ENCODE data around the gene ST6GALNAC3.

The ST6GALNAC3 gene

DNA sequence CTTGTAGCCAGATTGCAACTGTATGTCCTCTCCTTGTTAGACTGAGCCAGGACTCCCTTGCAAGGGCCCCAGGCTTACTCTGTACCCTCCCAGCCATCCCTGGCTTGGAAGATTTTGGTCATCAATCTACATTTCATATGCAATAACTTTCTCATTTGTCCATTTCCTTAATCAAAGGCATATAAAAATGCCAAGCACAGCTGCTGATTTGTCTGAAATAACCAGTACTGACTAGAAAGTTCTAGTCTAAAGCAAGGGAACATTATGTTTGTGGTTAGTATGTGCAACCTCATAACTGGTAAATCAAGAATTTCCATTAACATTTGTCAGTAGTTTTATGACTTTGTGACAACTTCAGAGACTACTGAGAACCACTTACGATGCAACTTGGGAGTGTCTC is 370.2 kb downstream of the ST6GALNAC3 start:
- no peak for DNase-seq (ENCODE audit: extremely low spot score)
- ChIA-PET POLR2A (no interaction called here), CTCF (no interaction called here)
- TF ChIP-seq SUZ12 (IDR thresholded peaks at IDR 0.05), result no peak
- TF ChIP-seq FOXK2 (IDR thresholded peaks at IDR 0.05), result no peak
- no peak for TF ChIP-seq HDGF (IDR thresholded peaks at IDR 0.05; ENCODE audit: borderline replicate concordance)
- TF ChIP-seq ARNT (IDR thresholded peaks at IDR 0.05), result no peak
- no peak for TF ChIP-seq FOXA1 (IDR thresholded peaks at IDR 0.05)
- no peak for TF ChIP-seq ZNF384 (IDR thresholded peaks at IDR 0.05)
- TF ChIP-seq SP1 (IDR thresholded peaks at IDR 0.05), result no peak
- TF ChIP-seq CTBP1 (IDR thresholded peaks at IDR 0.05; ENCODE audit: borderline replicate concordance), result no peak
- TF ChIP-seq TARDBP (IDR thresholded peaks at IDR 0.05), result no peak
- no peak for TF ChIP-seq ELF4 (IDR thresholded peaks at IDR 0.05)
- no peak for TF ChIP-seq L3MBTL2 (conservative IDR thresholded peaks at IDR 0.05)
- no peak for TF ChIP-seq FOXM1 (IDR thresholded peaks at IDR 0.05; ENCODE audit: borderline replicate concordance)
- TF ChIP-seq NFRKB (IDR thresholded peaks at IDR 0.05), result no peak
- no peak for TF ChIP-seq LEF1 (IDR thresholded peaks at IDR 0.05; ENCODE audit: borderline replicate concordance)

DNA sequence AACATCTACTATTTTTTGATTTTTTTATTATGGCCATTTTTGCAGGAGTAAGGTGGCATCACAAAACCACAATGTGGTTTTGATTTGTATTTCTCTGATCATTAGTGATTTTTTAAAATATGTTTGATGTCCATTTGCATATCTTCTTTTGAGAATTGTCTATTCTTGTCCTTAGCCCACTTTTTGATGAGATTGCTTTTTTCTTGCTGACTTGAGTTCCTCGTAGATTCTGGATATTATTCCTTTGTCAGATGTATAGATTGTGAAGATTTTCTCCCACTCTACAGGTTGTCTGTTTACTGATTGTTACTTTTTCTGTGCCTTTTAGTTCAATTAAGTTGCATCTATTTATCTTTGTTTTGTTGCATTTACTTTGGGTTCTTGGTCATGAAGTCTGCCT is 375.7 kb downstream of the ST6GALNAC3 start:
- TF ChIP-seq HDGF (IDR thresholded peaks at IDR 0.05; ENCODE audit: borderline replicate concordance) (no peak), PKNOX1 (IDR thresholded peaks at IDR 0.05) (no peak), SP1 (IDR thresholded peaks at IDR 0.05) (no peak), SUZ12 (IDR thresholded peaks at IDR 0.05) (no peak)
- ChIA-PET CTCF (no interaction called here), POLR2A (no interaction called here)
- DNase-seq (ENCODE audit: extremely low spot score), result no peak

DNA sequence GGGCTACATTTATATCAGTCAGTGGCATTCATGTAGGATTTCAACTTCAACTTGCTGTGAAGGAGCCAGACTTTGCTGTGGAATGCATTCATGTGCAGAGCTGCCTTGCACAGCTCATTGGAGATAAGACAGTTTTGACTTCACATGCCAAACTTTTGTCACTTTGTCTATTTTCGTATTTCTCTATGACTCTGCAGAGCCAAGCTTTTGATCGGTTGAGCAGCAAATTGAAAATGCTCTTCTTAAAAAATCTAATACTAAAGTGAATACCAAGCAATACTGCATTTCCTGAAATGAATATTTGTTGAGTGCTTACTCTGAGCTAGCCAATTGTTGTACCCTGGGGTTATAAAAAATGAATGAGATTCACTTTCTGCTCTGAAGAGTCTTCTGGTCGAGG is 388.7 kb downstream of the ST6GALNAC3 start:
- CTCF ChIA-PET, result no interaction called here
- POLR2A ChIA-PET, result no interaction called here
- no peak for DNase-seq (ENCODE audit: extremely low spot score)
- TF ChIP-seq NFRKB (IDR thresholded peaks at IDR 0.05) (no peak), LEF1 (IDR thresholded peaks at IDR 0.05; ENCODE audit: borderline replicate concordance) (no peak), FOXA1 (IDR thresholded peaks at IDR 0.05) (no peak), CTBP1 (IDR thresholded peaks at IDR 0.05; ENCODE audit: borderline replicate concordance) (no peak), SUZ12 (IDR thresholded peaks at IDR 0.05) (no peak), L3MBTL2 (conservative IDR thresholded peaks at IDR 0.05) (no peak), ARNT (IDR thresholded peaks at IDR 0.05) (no peak), FOXM1 (IDR thresholded peaks at IDR 0.05; ENCODE audit: borderline replicate concordance) (no peak), TARDBP (IDR thresholded peaks at IDR 0.05) (no peak), BHLHE40 (IDR thresholded peaks at IDR 0.05; ENCODE audit: borderline replicate concordance) (no peak), ELF4 (IDR thresholded peaks at IDR 0.05) (no peak)

- CTCF ChIA-PET, result no interaction called here
- POLR2A ChIA-PET, result no interaction called here
- no peak for TF ChIP-seq SUZ12 (IDR thresholded peaks at IDR 0.05)
- TF ChIP-seq ARNT (IDR thresholded peaks at IDR 0.05), result no peak
- no peak for TF ChIP-seq ELF4 (IDR thresholded peaks at IDR 0.05)
- DNase-seq (ENCODE audit: extremely low spot score), result no peak
Measured at GRCh38 chr1:76463849-76464248, 389.3 kb downstream of the ST6GALNAC3 start.

- TF ChIP-seq BHLHE40 (IDR thresholded peaks at IDR 0.05; ENCODE audit: borderline replicate concordance), result no peak
- no peak for TF ChIP-seq HDGF (IDR thresholded peaks at IDR 0.05; ENCODE audit: borderline replicate concordance)
- TF ChIP-seq NFRKB (IDR thresholded peaks at IDR 0.05), result no peak
- no peak for TF ChIP-seq CTBP1 (IDR thresholded peaks at IDR 0.05; ENCODE audit: borderline replicate concordance)
- TF ChIP-seq PKNOX1 (IDR thresholded peaks at IDR 0.05), result no peak
- no peak for TF ChIP-seq SUZ12 (IDR thresholded peaks at IDR 0.05)
- no peak for TF ChIP-seq ZNF384 (IDR thresholded peaks at IDR 0.05)
- CTCF ChIA-PET, result no interaction called here
- no peak for DNase-seq (ENCODE audit: extremely low spot score)
- POLR2A ChIA-PET, result no interaction called here
Measured at GRCh38 chr1:76465030-76465429, 390.5 kb downstream of the ST6GALNAC3 start.

- ChIA-PET POLR2A (no interaction called here), CTCF (no interaction called here)
- no peak for TF ChIP-seq FOXM1 (IDR thresholded peaks at IDR 0.05; ENCODE audit: borderline replicate concordance)
- TF ChIP-seq LEF1 (IDR thresholded peaks at IDR 0.05; ENCODE audit: borderline replicate concordance), result no peak
- no peak for TF ChIP-seq HDGF (IDR thresholded peaks at IDR 0.05; ENCODE audit: borderline replicate concordance)
- TF ChIP-seq ZNF384 (IDR thresholded peaks at IDR 0.05), result no peak
- no peak for TF ChIP-seq ELF4 (IDR thresholded peaks at IDR 0.05)
- TF ChIP-seq FOXA1 (IDR thresholded peaks at IDR 0.05), result no peak
- no peak for TF ChIP-seq ARNT (IDR thresholded peaks at IDR 0.05)
- TF ChIP-seq CTBP1 (IDR thresholded peaks at IDR 0.05; ENCODE audit: borderline replicate concordance), result no peak
- no peak for TF ChIP-seq SP1 (IDR thresholded peaks at IDR 0.05)
- TF ChIP-seq L3MBTL2 (conservative IDR thresholded peaks at IDR 0.05), result no peak
- TF ChIP-seq BHLHE40 (IDR thresholded peaks at IDR 0.05; ENCODE audit: borderline replicate concordance), result no peak
- no peak for TF ChIP-seq PKNOX1 (IDR thresholded peaks at IDR 0.05)
- no peak for TF ChIP-seq NFRKB (IDR thresholded peaks at IDR 0.05)
- TF ChIP-seq FOXK2 (IDR thresholded peaks at IDR 0.05), result no peak
- TF ChIP-seq SUZ12 (IDR thresholded peaks at IDR 0.05), result no peak
- DNase-seq (ENCODE audit: extremely low spot score), result no peak
Measured at GRCh38 chr1:76470166-76470565, 395.6 kb downstream of the ST6GALNAC3 start.

DNA sequence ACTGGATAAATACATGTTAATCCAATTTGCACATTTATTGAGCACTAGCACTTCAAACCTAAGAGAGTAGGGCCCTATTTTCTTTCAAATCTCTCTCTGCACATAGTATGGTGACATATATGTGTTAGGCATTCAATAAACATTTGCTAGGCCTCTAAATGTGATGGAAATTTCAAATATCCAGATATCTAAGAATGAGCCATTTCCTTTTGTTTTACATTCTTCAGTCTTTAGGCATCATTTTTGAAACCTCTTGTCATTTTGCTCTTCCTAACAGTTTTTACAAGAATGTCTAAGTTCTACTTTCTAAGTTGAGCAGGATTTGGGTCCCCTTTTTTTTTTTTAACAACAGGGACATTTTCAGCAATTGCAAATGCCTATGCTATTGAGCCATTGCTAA is 397.0 kb downstream of the ST6GALNAC3 start:
- TF ChIP-seq ZNF384 (IDR thresholded peaks at IDR 0.05) (no peak), FOXM1 (IDR thresholded peaks at IDR 0.05; ENCODE audit: borderline replicate concordance) (no peak), FOXA1 (IDR thresholded peaks at IDR 0.05) (no peak), SUZ12 (IDR thresholded peaks at IDR 0.05) (no peak), PKNOX1 (IDR thresholded peaks at IDR 0.05) (no peak), L3MBTL2 (conservative IDR thresholded peaks at IDR 0.05) (no peak), CTBP1 (IDR thresholded peaks at IDR 0.05; ENCODE audit: borderline replicate concordance) (no peak), BHLHE40 (IDR thresholded peaks at IDR 0.05; ENCODE audit: borderline replicate concordance) (no peak), FOXK2 (IDR thresholded peaks at IDR 0.05) (no peak), TARDBP (IDR thresholded peaks at IDR 0.05) (no peak)
- ChIA-PET POLR2A (no interaction called here), CTCF (no interaction called here)
- no peak for DNase-seq (ENCODE audit: extremely low spot score)

Data from HEK293T (cell line).